ENCODE measurements around the gene FUS. TPM values are rescaled to one million over a fixed set of nuclear protein-coding genes. Genes with fewer than 3 reads are reported as not detected.

Gene FUS
- total RNA-seq, 1 experiment from 2014 or later, result 629 TPM

DNA sequence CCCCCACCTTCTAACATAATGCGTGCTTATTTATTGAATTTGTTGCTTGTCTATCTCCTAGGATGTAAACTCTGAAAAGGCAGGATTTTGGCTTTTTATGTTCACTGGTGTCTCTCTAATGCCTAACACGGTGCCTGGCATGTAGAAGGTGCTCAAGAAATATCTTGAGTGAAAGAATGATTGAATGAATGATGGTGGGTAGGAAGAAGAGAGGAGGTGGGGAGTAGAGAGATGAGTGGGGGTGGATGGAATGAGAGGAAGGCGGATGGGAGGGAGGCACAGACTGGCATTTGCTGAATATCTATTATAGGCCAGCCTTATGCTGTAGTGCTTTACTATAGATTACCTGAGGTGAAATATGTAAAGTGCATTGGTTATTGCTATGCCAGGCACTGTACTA, 32.4 kb upstream of the FUS start:
- CTCF ChIA-PET, result interaction anchor here (0.7 kb wide), 1 partner anchor 32 kb away, joined by 3 read pairs; the partner anchor contains the start of gene FUS
- Mint-ChIP-seq H3K27ac (ENCODE audit: unreplicated experiment) (no peak overlapping the region), H3K4me1 (ENCODE audit: low read depth, unreplicated experiment) (peaks cover 38% of the 10 kb centered on the region), H3K9me3 (ENCODE audit: low read depth, unreplicated experiment) (no peaks in the 10 kb centered on the region), H3K4me3 (ENCODE audit: low read depth, unreplicated experiment) (peak overlapping the region; percentile 47), H3K36me3 (ENCODE audit: insufficient read depth, unreplicated experiment) (peaks cover 10% of the 10 kb centered on the region), H3K27me3 (ENCODE audit: unreplicated experiment) (peaks cover 29% of the 10 kb centered on the region)
- intact Hi-C loops (cut with micrococcal nuclease; ENCODE audit: unreplicated experiment), result loop anchor here (5.0 kb wide), 1 partner anchor 40 kb away; the partner anchor contains the start of gene BCKDK
- TF ChIP-seq, protein P1, sequence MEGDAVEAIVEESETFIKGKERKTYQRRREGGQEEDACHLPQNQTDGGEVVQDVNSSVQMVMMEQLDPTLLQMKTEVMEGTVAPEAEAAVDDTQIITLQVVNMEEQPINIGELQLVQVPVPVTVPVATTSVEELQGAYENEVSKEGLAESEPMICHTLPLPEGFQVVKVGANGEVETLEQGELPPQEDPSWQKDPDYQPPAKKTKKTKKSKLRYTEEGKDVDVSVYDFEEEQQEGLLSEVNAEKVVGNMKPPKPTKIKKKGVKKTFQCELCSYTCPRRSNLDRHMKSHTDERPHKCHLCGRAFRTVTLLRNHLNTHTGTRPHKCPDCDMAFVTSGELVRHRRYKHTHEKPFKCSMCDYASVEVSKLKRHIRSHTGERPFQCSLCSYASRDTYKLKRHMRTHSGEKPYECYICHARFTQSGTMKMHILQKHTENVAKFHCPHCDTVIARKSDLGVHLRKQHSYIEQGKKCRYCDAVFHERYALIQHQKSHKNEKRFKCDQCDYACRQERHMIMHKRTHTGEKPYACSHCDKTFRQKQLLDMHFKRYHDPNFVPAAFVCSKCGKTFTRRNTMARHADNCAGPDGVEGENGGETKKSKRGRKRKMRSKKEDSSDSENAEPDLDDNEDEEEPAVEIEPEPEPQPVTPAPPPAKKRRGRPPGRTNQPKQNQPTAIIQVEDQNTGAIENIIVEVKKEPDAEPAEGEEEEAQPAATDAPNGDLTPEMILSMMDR (IDR thresholded peaks at IDR 0.05; ENCODE audit: unreplicated experiment), result no peak
- no peak for DNase-seq
- BruUV-seq (replicated peaks), result no TSS peak

DNA sequence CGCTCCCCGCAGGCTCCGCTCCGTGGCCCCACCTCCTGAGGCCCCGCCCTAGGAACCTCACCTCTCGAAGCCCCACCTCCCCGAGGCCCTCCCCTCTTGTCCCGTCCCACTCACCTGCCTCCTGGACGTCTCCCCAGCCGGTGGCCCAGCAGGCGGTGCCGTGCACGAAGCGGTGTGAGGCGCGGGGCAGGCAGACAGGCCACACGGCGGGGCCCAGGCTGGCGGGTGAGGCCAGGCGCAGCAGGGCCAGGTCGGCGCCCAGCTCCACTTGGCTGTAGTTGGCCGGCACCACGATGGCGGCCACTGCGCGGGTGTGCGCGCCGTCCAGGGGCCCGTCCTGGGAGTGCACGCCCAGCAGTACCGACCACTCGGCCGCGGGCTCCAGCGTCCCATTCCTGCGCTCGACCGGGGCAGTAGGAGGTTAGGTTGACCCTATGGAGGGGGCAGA, 31.6 kb upstream of the FUS start:
- CTCF ChIA-PET, result interaction anchor here (0.6 to 0.7 kb wide), 2 partner anchors 24 to 31 kb away, joined by 3 to 4 read pairs; partner anchors contain the start of gene FUS
- DNase-seq, result peak; percentile 83
- peak overlapping the region; percentile 47 for H3K4me3 Mint-ChIP-seq (ENCODE audit: low read depth, unreplicated experiment)
- H3K27me3 Mint-ChIP-seq (ENCODE audit: unreplicated experiment), result peaks cover 29% of the 10 kb centered on the region
- H3K9me3 Mint-ChIP-seq (ENCODE audit: low read depth, unreplicated experiment), result no peaks in the 10 kb centered on the region
- H3K36me3 Mint-ChIP-seq (ENCODE audit: insufficient read depth, unreplicated experiment), result peaks cover 3% of the 10 kb centered on the region
- TF ChIP-seq, protein P1 (IDR thresholded peaks at IDR 0.05; ENCODE audit: unreplicated experiment), result no peak
- no peak overlapping the region for H3K27ac Mint-ChIP-seq (ENCODE audit: unreplicated experiment)
- no TSS peak for BruUV-seq (replicated peaks)
- peaks cover 38% of the 10 kb centered on the region for H3K4me1 Mint-ChIP-seq (ENCODE audit: low read depth, unreplicated experiment)
- intact Hi-C loops (cut with micrococcal nuclease; ENCODE audit: unreplicated experiment), result loop anchor here (5.0 kb wide), 1 partner anchor 41 kb away; the partner anchor contains the start of gene BCKDK

DNA sequence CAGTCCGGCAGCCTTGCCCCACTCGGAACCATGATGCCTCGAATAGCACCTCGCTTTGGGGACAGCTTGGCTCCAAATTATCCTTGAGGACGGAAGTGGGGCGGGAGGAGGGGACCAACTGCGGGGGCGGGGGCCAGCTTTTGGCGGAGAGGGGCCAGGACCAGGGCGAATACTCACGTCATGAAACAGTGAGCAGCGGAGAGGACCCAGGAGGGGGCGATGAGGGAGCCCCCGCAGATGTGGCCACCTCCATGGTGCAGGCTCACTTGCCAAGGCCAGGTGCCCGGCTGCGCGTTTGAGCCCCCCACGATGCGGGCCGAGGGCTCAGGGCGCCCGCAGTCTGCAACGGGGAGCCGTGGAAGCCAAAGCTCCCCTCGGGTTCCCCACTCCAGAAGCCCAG, 31.0 kb upstream of the FUS start:
- no TSS peak for BruUV-seq (replicated peaks)
- peaks cover 29% of the 10 kb centered on the region for H3K27me3 Mint-ChIP-seq (ENCODE audit: unreplicated experiment)
- no peaks in the 10 kb centered on the region for H3K9me3 Mint-ChIP-seq (ENCODE audit: low read depth, unreplicated experiment)
- TF ChIP-seq, protein P1 (IDR thresholded peaks at IDR 0.05; ENCODE audit: unreplicated experiment), result no peak
- H3K4me1 Mint-ChIP-seq (ENCODE audit: low read depth, unreplicated experiment), result peaks cover 38% of the 10 kb centered on the region
- CTCF ChIA-PET, result interaction anchor here (0.6 kb wide), 1 partner anchor 24 kb away, joined by 4 read pairs; no protein-coding TSS in a partner anchor
- intact Hi-C loops (cut with micrococcal nuclease; ENCODE audit: unreplicated experiment), result loop anchor here (5.0 kb wide), 1 partner anchor 42 kb away; the partner anchor contains the start of gene BCKDK
- no peaks in the 10 kb centered on the region for H3K36me3 Mint-ChIP-seq (ENCODE audit: insufficient read depth, unreplicated experiment)
- peak overlapping the region; percentile 47 for H3K4me3 Mint-ChIP-seq (ENCODE audit: low read depth, unreplicated experiment)
- no peak overlapping the region for H3K27ac Mint-ChIP-seq (ENCODE audit: unreplicated experiment)
- DNase-seq, result no peak

DNA sequence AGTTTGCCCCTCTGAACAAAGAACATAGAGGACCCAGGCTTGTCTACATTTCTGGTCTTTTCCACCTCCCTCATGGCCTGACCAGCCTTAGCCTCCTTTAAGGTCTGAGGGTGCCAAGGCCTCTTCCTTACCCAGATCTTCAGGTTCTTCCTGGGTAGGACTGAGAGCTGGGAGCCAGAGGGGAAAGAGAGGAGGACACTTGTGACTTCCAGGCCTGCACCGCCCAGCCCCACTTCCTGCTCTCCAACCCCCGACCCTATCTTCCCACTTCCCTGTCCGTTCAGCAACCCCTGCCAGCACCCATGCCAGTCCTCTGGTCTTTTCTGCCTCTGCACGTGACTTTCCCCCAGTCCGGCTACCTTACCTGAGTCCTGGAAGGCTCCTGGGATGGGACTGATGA, 30.6 kb upstream of the FUS start:
- intact Hi-C loops (cut with micrococcal nuclease; ENCODE audit: unreplicated experiment), result loop anchor here (5.0 kb wide), 1 partner anchor 42 kb away; the partner anchor contains the start of gene BCKDK
- H3K9me3 Mint-ChIP-seq (ENCODE audit: low read depth, unreplicated experiment), result no peaks in the 10 kb centered on the region
- TF ChIP-seq, protein P1 (IDR thresholded peaks at IDR 0.05; ENCODE audit: unreplicated experiment), result no peak
- H3K27me3 Mint-ChIP-seq (ENCODE audit: unreplicated experiment), result peaks cover 29% of the 10 kb centered on the region
- no peaks in the 10 kb centered on the region for H3K36me3 Mint-ChIP-seq (ENCODE audit: insufficient read depth, unreplicated experiment)
- DNase-seq, result no peak
- peak overlapping the region; percentile 24 for H3K27ac Mint-ChIP-seq (ENCODE audit: unreplicated experiment)
- H3K4me3 Mint-ChIP-seq (ENCODE audit: low read depth, unreplicated experiment), result peak overlapping the region; percentile 5
- CTCF ChIA-PET, result no interaction called here
- peaks cover 38% of the 10 kb centered on the region for H3K4me1 Mint-ChIP-seq (ENCODE audit: low read depth, unreplicated experiment)
- no TSS peak for BruUV-seq (replicated peaks)

Measured in Calu3 (cell line).